HepG2 (cell line): ENCODE results near the gene OPN5. TPM values are rescaled to one million over a fixed set of nuclear protein-coding genes. Genes with fewer than 3 reads are reported as not detected.
A peak's percentile ranks its signal among the peaks of the same experiment; 100 is the strongest.

Experiments
- ESRRA ChIP-seq: sonication (generic); formaldehyde crosslinking; IDR thresholded peaks from 2 replicates; pipeline ENCODE4 v1.5.1; 2020; ENCODE audit warnings: mild to moderate bottlenecking, low read depth, missing genetic modification reagents
- GZF1 ChIP-seq: sonication (generic); formaldehyde crosslinking; IDR thresholded peaks from 2 replicates; pipeline ENCODE4 v1.5.1; 2020; ENCODE audit warnings: mild to moderate bottlenecking, missing genetic modification reagents
- HNRNPK ChIP-seq: fragments of 200-400 bp; formaldehyde crosslinking; IDR thresholded peaks from 2 replicates; pipeline ENCODE4 v1.6.1; 2018; ENCODE audit warnings: low read length, low read depth, moderate library complexity, mild to moderate bottlenecking; ENCODE audit not compliant: poor library complexity, severe bottlenecking
- KLF12 ChIP-seq: sonication (generic); formaldehyde crosslinking; IDR thresholded peaks from 2 replicates; pipeline ENCODE4 v1.4.0; 2020; ENCODE audit warnings: missing genetic modification reagents, borderline replicate concordance
- KMT2B ChIP-seq: IDR thresholded peaks from 2 replicates; pipeline ENCODE4 v1.6.1; 2016; ENCODE audit warnings: missing genetic modification reagents, missing compliant biosample characterization
- SRSF4 ChIP-seq: fragments of 200-400 bp; formaldehyde crosslinking; IDR thresholded peaks from one replicate; pipeline ENCODE4 v1.6.1; 2018; ENCODE audit warnings: mild to moderate bottlenecking, low read depth, low read length, moderate library complexity; ENCODE audit not compliant: poor library complexity, severe bottlenecking
- TCF12 ChIP-seq, 2 experiments: fragments of 450-650 bp in 1 of 2; sonication (generic) in 1 of 2; formaldehyde crosslinking in 1 of 2; IDR thresholded peaks; 2 replicates each; pipeline versions ENCODE4 v1.6.1 to v1.8.0; 2017 to 2022; ENCODE audit warnings: antibody characterized with exemption in 1 of 2, mild to moderate bottlenecking in 1 of 2, missing genetic modification reagents in 1 of 2, moderate library complexity in 1 of 2
- ZNF264 ChIP-seq: sonication (generic); formaldehyde crosslinking; IDR thresholded peaks from 2 replicates; pipeline ENCODE4 v1.4.0; 2020; ENCODE audit warnings: missing genetic modification reagents
- ZSCAN25 ChIP-seq: sonication (generic); formaldehyde crosslinking; IDR thresholded peaks from 2 replicates; pipeline ENCODE4 v1.8.0; 2022; ENCODE audit warnings: mild to moderate bottlenecking, missing genetic modification reagents
- polyA plus RNA-seq, 8 experiments: library from polyadenylated mRNA; depleted of rRNA in 3 of 8; stranded (reverse) in 7 of 8; unstranded in 1 of 8; fragments of >200 nt; fragmentation: Illumina TruSeq in 4 of 8; extraction: Trizol in 4 of 8; gene quantifications; 2 replicates each; pipeline versions ENCODE4 v1.2.1 to v1.2.3, GENCODE V29; 2011 to 2016; ENCODE audit warnings: low read depth in 4 of 8, missing spikeins in 1 of 8, mixed read lengths in 1 of 8; ENCODE audit not compliant: insufficient read depth in 1 of 8
- total RNA-seq, 5 experiments: library from RNA; depleted of rRNA; stranded (reverse); fragments of >200 nt; fragmentation: Illumina TruSeq; extraction: Trizol; gene quantifications; 2 replicates each; pipeline ENCODE4 v1.2.3, GENCODE V29; 2016; ENCODE audit warnings: low read depth in 1 of 5
- TF ChIP-seq, protein P1 (sequence below): sonication (generic); formaldehyde crosslinking; IDR thresholded peaks from 2 replicates; pipeline ENCODE4 v1.5.1; 2020; ENCODE audit warnings: mild to moderate bottlenecking, missing genetic modification reagents, moderate library complexity
- TF ChIP-seq, protein P2 (sequence below): IDR thresholded peaks from 2 replicates; pipeline ENCODE4 v1.4.0; 2020; ENCODE audit warnings: mild to moderate bottlenecking, missing genetic modification reagents
- TF ChIP-seq, protein P3 (sequence below): sonication (generic); formaldehyde crosslinking; IDR thresholded peaks from 2 replicates; pipeline ENCODE4 v1.5.0; 2020; ENCODE audit warnings: mild to moderate bottlenecking, missing genetic modification reagents, moderate library complexity

OPN5 gene
- total and polyA plus RNA-seq, 2 of the 13 experiments (the other 11 are each of a cell fraction or from before 2014, with no cell fraction given) = not detected

DNA sequence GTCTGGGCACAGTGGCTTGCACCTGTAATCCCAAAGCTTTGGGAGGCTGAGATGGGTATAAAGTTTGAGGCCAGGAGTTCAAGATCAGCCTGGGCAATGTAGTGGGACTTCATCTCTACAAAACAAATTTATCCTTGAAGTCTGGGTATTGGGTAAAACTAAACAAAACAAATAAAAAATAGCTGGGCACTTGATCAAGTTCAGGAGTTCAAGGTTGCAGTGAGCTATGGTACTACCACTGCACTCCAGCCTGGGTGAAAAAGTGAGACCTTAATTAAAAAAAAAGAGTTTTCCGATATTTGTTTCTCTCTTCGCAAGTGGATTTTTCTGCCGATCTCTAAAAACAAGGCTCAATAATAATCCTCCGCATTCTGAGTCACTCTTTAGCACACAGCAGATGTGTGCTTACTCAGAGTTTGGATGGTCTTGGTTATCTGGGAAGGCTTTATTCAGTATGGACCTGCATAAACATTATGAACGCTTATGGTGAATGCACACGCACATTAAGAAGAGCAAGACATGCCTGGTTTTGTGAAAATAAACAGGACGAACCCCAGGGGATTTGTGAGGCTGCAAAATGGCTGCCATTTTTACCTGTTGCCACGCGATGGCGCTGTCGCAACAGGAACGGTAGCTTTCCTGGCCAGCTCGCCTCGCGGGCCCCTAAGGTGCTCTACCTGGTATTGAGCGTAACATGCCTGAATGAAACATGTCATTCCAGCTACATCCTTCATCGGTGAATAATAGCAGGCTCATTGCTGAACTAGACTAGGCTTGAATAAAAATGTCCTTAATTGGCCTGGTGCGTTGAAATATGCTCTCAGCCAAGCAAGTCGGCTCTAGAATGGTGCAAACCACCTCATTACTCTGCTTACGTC lies 6.0 kb downstream of the OPN5 start (continued):
- TF ChIP-seq, protein P1, sequence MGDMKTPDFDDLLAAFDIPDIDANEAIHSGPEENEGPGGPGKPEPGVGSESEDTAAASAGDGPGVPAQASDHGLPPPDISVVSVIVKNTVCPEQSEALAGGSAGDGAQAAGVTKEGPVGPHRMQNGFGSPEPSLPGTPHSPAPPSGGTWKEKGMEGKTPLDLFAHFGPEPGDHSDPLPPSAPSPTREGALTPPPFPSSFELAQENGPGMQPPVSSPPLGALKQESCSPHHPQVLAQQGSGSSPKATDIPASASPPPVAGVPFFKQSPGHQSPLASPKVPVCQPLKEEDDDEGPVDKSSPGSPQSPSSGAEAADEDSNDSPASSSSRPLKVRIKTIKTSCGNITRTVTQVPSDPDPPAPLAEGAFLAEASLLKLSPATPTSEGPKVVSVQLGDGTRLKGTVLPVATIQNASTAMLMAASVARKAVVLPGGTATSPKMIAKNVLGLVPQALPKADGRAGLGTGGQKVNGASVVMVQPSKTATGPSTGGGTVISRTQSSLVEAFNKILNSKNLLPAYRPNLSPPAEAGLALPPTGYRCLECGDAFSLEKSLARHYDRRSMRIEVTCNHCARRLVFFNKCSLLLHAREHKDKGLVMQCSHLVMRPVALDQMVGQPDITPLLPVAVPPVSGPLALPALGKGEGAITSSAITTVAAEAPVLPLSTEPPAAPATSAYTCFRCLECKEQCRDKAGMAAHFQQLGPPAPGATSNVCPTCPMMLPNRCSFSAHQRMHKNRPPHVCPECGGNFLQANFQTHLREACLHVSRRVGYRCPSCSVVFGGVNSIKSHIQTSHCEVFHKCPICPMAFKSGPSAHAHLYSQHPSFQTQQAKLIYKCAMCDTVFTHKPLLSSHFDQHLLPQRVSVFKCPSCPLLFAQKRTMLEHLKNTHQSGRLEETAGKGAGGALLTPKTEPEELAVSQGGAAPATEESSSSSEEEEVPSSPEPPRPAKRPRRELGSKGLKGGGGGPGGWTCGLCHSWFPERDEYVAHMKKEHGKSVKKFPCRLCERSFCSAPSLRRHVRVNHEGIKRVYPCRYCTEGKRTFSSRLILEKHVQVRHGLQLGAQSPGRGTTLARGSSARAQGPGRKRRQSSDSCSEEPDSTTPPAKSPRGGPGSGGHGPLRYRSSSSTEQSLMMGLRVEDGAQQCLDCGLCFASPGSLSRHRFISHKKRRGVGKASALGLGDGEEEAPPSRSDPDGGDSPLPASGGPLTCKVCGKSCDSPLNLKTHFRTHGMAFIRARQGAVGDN (CRISPR knock-in tag) = peak; percentile 27; the same call in 1 of the 2 replicates
- TF ChIP-seq TCF12 (IDR thresholded peaks at IDR 0.05) (no peak), TCF12 (CRISPR knock-in tag; IDR thresholded peaks at IDR 0.05) (no peak), KLF12 (0 out of 2 replicates have a peak, but pooled peaks have one; percentile 41), ZSCAN25 (CRISPR knock-in tag) (no peak), SRSF4 (no peak), ESRRA (CRISPR knock-in tag) (no peak), GZF1 (no peak), KMT2B (CRISPR knock-in tag) (no peak), HNRNPK (no peak), ZNF264 (CRISPR knock-in tag) (no peak)
- TF ChIP-seq, protein P2, sequence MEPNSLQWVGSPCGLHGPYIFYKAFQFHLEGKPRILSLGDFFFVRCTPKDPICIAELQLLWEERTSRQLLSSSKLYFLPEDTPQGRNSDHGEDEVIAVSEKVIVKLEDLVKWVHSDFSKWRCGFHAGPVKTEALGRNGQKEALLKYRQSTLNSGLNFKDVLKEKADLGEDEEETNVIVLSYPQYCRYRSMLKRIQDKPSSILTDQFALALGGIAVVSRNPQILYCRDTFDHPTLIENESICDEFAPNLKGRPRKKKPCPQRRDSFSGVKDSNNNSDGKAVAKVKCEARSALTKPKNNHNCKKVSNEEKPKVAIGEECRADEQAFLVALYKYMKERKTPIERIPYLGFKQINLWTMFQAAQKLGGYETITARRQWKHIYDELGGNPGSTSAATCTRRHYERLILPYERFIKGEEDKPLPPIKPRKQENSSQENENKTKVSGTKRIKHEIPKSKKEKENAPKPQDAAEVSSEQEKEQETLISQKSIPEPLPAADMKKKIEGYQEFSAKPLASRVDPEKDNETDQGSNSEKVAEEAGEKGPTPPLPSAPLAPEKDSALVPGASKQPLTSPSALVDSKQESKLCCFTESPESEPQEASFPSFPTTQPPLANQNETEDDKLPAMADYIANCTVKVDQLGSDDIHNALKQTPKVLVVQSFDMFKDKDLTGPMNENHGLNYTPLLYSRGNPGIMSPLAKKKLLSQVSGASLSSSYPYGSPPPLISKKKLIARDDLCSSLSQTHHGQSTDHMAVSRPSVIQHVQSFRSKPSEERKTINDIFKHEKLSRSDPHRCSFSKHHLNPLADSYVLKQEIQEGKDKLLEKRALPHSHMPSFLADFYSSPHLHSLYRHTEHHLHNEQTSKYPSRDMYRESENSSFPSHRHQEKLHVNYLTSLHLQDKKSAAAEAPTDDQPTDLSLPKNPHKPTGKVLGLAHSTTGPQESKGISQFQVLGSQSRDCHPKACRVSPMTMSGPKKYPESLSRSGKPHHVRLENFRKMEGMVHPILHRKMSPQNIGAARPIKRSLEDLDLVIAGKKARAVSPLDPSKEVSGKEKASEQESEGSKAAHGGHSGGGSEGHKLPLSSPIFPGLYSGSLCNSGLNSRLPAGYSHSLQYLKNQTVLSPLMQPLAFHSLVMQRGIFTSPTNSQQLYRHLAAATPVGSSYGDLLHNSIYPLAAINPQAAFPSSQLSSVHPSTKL (CRISPR knock-in tag) = peak; percentile 17; the same call in 1 of the 2 replicates
- TF ChIP-seq, protein P3, sequence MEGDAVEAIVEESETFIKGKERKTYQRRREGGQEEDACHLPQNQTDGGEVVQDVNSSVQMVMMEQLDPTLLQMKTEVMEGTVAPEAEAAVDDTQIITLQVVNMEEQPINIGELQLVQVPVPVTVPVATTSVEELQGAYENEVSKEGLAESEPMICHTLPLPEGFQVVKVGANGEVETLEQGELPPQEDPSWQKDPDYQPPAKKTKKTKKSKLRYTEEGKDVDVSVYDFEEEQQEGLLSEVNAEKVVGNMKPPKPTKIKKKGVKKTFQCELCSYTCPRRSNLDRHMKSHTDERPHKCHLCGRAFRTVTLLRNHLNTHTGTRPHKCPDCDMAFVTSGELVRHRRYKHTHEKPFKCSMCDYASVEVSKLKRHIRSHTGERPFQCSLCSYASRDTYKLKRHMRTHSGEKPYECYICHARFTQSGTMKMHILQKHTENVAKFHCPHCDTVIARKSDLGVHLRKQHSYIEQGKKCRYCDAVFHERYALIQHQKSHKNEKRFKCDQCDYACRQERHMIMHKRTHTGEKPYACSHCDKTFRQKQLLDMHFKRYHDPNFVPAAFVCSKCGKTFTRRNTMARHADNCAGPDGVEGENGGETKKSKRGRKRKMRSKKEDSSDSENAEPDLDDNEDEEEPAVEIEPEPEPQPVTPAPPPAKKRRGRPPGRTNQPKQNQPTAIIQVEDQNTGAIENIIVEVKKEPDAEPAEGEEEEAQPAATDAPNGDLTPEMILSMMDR (CRISPR knock-in tag) = peak; percentile 99
